Effector memory CD8-positive, alpha-beta T cell (primary cell): ENCODE data around the gene CEP55.
"Not testable (repeated sequence)": the region's sequence is repeated elsewhere in the genome, so short reads cannot be mapped to it uniquely, and the experiment has no call there.

Experiments used
- ATAC-seq: fragments of 150-1000 bp; cut with Tn5 transposase; replicated peaks from 2 replicates; pipeline ENCODE4 v1.10.0; 2021; ENCODE audit warnings: mild to moderate bottlenecking, moderate library complexity
- DNase-seq, 3 experiments: peaks; one replicate each; pipeline ENCODE4 v3.0.0; 2021
- H3K27ac Mint-ChIP-seq, 2 donors: one replicate each; pipeline ENCODE4 v1.8.0; 2022; ENCODE audit warnings: mild to moderate bottlenecking in 2 of 2, mixed read lengths in 2 of 2, moderate library complexity in 2 of 2
- H3K27me3 Mint-ChIP-seq, 2 donors: one replicate each; pipeline ENCODE4 v1.8.0; 2022; ENCODE audit warnings: mixed read lengths in 2 of 2
- H3K36me3 Mint-ChIP-seq: one replicate; pipeline ENCODE4 v1.8.0; 2022; ENCODE audit warnings: mild to moderate bottlenecking, moderate library complexity, mixed read lengths; ENCODE audit not compliant: insufficient read depth
- H3K4me1 Mint-ChIP-seq, 2 donors: one replicate each; pipeline ENCODE4 v1.8.0; 2022; ENCODE audit warnings: low read depth in 2 of 2, mixed read lengths in 2 of 2
- H3K4me3 Mint-ChIP-seq, 2 donors: one replicate each; pipeline ENCODE4 v1.8.0; 2022; ENCODE audit warnings: mild to moderate bottlenecking in 2 of 2, mixed read lengths in 2 of 2, moderate library complexity in 2 of 2
- H3K9me3 Mint-ChIP-seq, 2 donors: one replicate each; pipeline ENCODE4 v1.8.0; 2022; ENCODE audit warnings: mixed read lengths in 2 of 2

The CEP55 gene

GRCh38 chr10:93546995-93547394 is 50.6 kb downstream of the CEP55 start:
- H3K9me3 Mint-ChIP-seq, H3K36me3 Mint-ChIP-seq, H3K4me1 Mint-ChIP-seq, H3K27ac Mint-ChIP-seq, H3K4me3 Mint-ChIP-seq, ATAC-seq, DNase-seq: not testable (repeated sequence)
- peaks cover 20% of the 10 kb centered on the region in 2 donors for H3K27me3 Mint-ChIP-seq

GRCh38 chr10:93547522-93547921 is 51.1 kb downstream of the CEP55 start:
- no peak for DNase-seq
- H3K9me3 Mint-ChIP-seq, result no peaks in the 10 kb centered on the region
- no peak overlapping the region for H3K4me3 Mint-ChIP-seq
- H3K36me3 Mint-ChIP-seq, result no peaks in the 10 kb centered on the region
- no peak overlapping the region for H3K27ac Mint-ChIP-seq
- peaks cover 0 to under 1% of the 10 kb centered on the region in 2 donors for H3K4me1 Mint-ChIP-seq
- peaks cover 20% of the 10 kb centered on the region in 2 donors for H3K27me3 Mint-ChIP-seq
- no peak for ATAC-seq

GRCh38 chr10:93548376-93549071 is 52.1 kb downstream of the CEP55 start:
- no peaks in the 10 kb centered on the region for H3K4me1 Mint-ChIP-seq
- DNase-seq (no peak), ATAC-seq (no peak)
- no peaks in the 10 kb centered on the region for H3K9me3 Mint-ChIP-seq
- no peaks in the 10 kb centered on the region for H3K36me3 Mint-ChIP-seq
- peaks cover 20% of the 10 kb centered on the region in 2 donors for H3K27me3 Mint-ChIP-seq
- no peak overlapping the region for H3K27ac Mint-ChIP-seq
- H3K4me3 Mint-ChIP-seq, result no peak overlapping the region

- Mint-ChIP-seq H3K4me1 (no peaks in the 10 kb centered on the region), H3K4me3 (no peak overlapping the region), H3K36me3 (no peaks in the 10 kb centered on the region), H3K27ac (no peak overlapping the region), H3K9me3 (no peaks in the 10 kb centered on the region), H3K27me3 (peaks cover 27 to 34% of the 10 kb centered on the region in 2 donors)
- DNase-seq (no peak), ATAC-seq (no peak)
Measured at GRCh38 chr10:93550606-93551005, 54.2 kb downstream of the CEP55 start.

GRCh38 chr10:93552780-93553179 is 56.4 kb downstream of the CEP55 start:
- Mint-ChIP-seq H3K27me3 (peaks cover 13 to 28% of the 10 kb centered on the region in 2 donors), H3K9me3 (no peaks in the 10 kb centered on the region), H3K4me1 (no peaks in the 10 kb centered on the region), H3K4me3 (no peak overlapping the region), H3K27ac (no peak overlapping the region), H3K36me3 (no peaks in the 10 kb centered on the region)
- ATAC-seq (no peak), DNase-seq (no peak)

- H3K27ac Mint-ChIP-seq, result no peak overlapping the region
- H3K4me1 Mint-ChIP-seq, result no peaks in the 10 kb centered on the region
- ATAC-seq, result no peak
- H3K4me3 Mint-ChIP-seq, result no peak overlapping the region
- no peaks in the 10 kb centered on the region for H3K36me3 Mint-ChIP-seq
- peaks cover 13 to 26% of the 10 kb centered on the region in 2 donors for H3K27me3 Mint-ChIP-seq
- no peaks in the 10 kb centered on the region for H3K9me3 Mint-ChIP-seq
- DNase-seq, result no peak
Measured at GRCh38 chr10:93553482-93554315, 57.3 kb downstream of the CEP55 start.

GRCh38 chr10:93554316-93554663 is 57.9 kb downstream of the CEP55 start:
- DNase-seq (no peak), ATAC-seq (no peak)
- H3K9me3 Mint-ChIP-seq, result no peaks in the 10 kb centered on the region
- H3K27ac Mint-ChIP-seq, result no peak overlapping the region
- H3K27me3 Mint-ChIP-seq, result peaks cover 14 to 28% of the 10 kb centered on the region in 2 donors
- no peaks in the 10 kb centered on the region for H3K36me3 Mint-ChIP-seq
- H3K4me3 Mint-ChIP-seq, result no peak overlapping the region
- H3K4me1 Mint-ChIP-seq, result no peaks in the 10 kb centered on the region

GRCh38 chr10:93554760-93555432 is 58.5 kb downstream of the CEP55 start:
- no peak overlapping the region for H3K27ac Mint-ChIP-seq
- DNase-seq (peak; percentile 5 to 17 (median 6)), ATAC-seq (peak; percentile 46)
- H3K27me3 Mint-ChIP-seq, result peaks cover 20 to 34% of the 10 kb centered on the region in 2 donors
- H3K4me1 Mint-ChIP-seq, result no peaks in the 10 kb centered on the region
- no peak overlapping the region for H3K4me3 Mint-ChIP-seq
- no peaks in the 10 kb centered on the region for H3K9me3 Mint-ChIP-seq
- H3K36me3 Mint-ChIP-seq, result no peaks in the 10 kb centered on the region

GRCh38 chr10:93559490-93559889 is 63.1 kb downstream of the CEP55 start:
- ATAC-seq (no peak), DNase-seq (no peak)
- Mint-ChIP-seq H3K36me3 (no peaks in the 10 kb centered on the region), H3K27ac (no peak overlapping the region), H3K27me3 (peaks cover 44 to 61% of the 10 kb centered on the region in 2 donors), H3K9me3 (no peaks in the 10 kb centered on the region), H3K4me1 (no peaks in the 10 kb centered on the region), H3K4me3 (no peak overlapping the region)

GRCh38 chr10:93560541-93560940 is 64.1 kb downstream of the CEP55 start:
- no peak overlapping the region for H3K27ac Mint-ChIP-seq
- H3K4me1 Mint-ChIP-seq, result no peaks in the 10 kb centered on the region
- DNase-seq, result no peak
- no peak overlapping the region for H3K4me3 Mint-ChIP-seq
- no peaks in the 10 kb centered on the region for H3K36me3 Mint-ChIP-seq
- ATAC-seq, result no peak
- peaks cover 40 to 61% of the 10 kb centered on the region in 2 donors for H3K27me3 Mint-ChIP-seq
- H3K9me3 Mint-ChIP-seq, result no peaks in the 10 kb centered on the region

GRCh38 chr10:93565446-93565845 is 69.0 kb downstream of the CEP55 start:
- no peak for ATAC-seq
- H3K27me3 Mint-ChIP-seq, result peaks cover 60 to 83% of the 10 kb centered on the region in 2 donors

GRCh38 chr10:93566435-93567276 is 70.2 kb downstream of the CEP55 start, which contains the start of gene FFAR4:
FFAR4 (plus strand) TSS chr10:93566665; CDS start chr10:93566721, 56 bp downstream.
- H3K27ac Mint-ChIP-seq, result no peak within 1 kb of the TSS
- peaks cover 60 to 83% of the 10 kb centered on the region in 2 donors for H3K27me3 Mint-ChIP-seq
- no peak for DNase-seq
- ATAC-seq, result no peak
- H3K4me3 Mint-ChIP-seq, result no peak within 1 kb of the TSS
- H3K9me3 Mint-ChIP-seq, result no peaks in the 10 kb centered on the region
- peaks cover 2% of the 10 kb centered on the region for H3K36me3 Mint-ChIP-seq
- peaks cover 0 to 7% of the 10 kb centered on the region in 2 donors for H3K4me1 Mint-ChIP-seq

More at GRCh38 chr10:93565446-93565845, 69.0 kb downstream of the CEP55 start:
- Mint-ChIP-seq H3K9me3 (no peaks in the 10 kb centered on the region), H3K4me1 (peaks cover 0 to 7% of the 10 kb centered on the region in 2 donors), H3K36me3 (peaks cover 2% of the 10 kb centered on the region), H3K27ac (no peak overlapping the region), H3K4me3 (no peak overlapping the region)
- DNase-seq, result no peak
